Loucy (cell line): ENCODE results near the gene KLHL3.

ENCODE experiments used
- H2AFZ ChIP-seq: fragments of 200-600 bp; sonication (generic); 2 replicates; pipeline ENCODE4 v1.6.0; 2016; ENCODE audit warnings: antibody characterized with exemption, mild to moderate bottlenecking, low read length, moderate library complexity
- H3F3A ChIP-seq: fragments of 200-600 bp; 2 replicates; pipeline ENCODE4 v1.6.0; 2016; ENCODE audit warnings: antibody characterized with exemption, low read depth, mild to moderate bottlenecking
- H3K27me3 ChIP-seq: fragments of 200-600 bp; sonication (generic); 2 replicates; pipeline ENCODE4 v1.6.1; 2014; ENCODE audit warnings: low read length, mild to moderate bottlenecking; ENCODE audit not compliant: insufficient read depth, poor library complexity, severe bottlenecking
- H3K36me3 ChIP-seq: fragments of 200-600 bp; sonication (generic); 2 replicates; pipeline ENCODE4 v1.6.1; 2016; ENCODE audit warnings: low read length; ENCODE audit not compliant: insufficient read depth
- H3K4me1 ChIP-seq: fragments of 200-600 bp; sonication (generic); 2 replicates; pipeline ENCODE4 v1.5.1; 2014; ENCODE audit warnings: low read length, mild to moderate bottlenecking; ENCODE audit not compliant: insufficient read depth, poor library complexity, severe bottlenecking
- H3K4me2 ChIP-seq: fragments of 200-600 bp; sonication (generic); 2 replicates; pipeline ENCODE4 v1.6.0; 2014; ENCODE audit warnings: antibody characterized with exemption, low read length, low read depth, mild to moderate bottlenecking; ENCODE audit not compliant: poor library complexity, severe bottlenecking
- H3K4me3 ChIP-seq: fragments of 200-600 bp; sonication (generic); 2 replicates; pipeline ENCODE4 v1.5.1; 2014; ENCODE audit warnings: low read length, mild to moderate bottlenecking, mixed read lengths; ENCODE audit not compliant: poor library complexity, severe bottlenecking
- H3K79me2 ChIP-seq: fragments of 200-600 bp; sonication (generic); 2 replicates; pipeline ENCODE4 v1.6.1; 2014; ENCODE audit warnings: low read length; ENCODE audit not compliant: insufficient read depth
- H3K9ac ChIP-seq: fragments of 200-600 bp; sonication (generic); 2 replicates; pipeline ENCODE4 v1.6.0; 2014; ENCODE audit warnings: mild to moderate bottlenecking, low read depth, low read length, moderate library complexity; ENCODE audit not compliant: poor library complexity, severe bottlenecking
- H3K9me2 ChIP-seq: fragments of 200-600 bp; sonication (generic); replicated peaks from 2 replicates; pipeline ENCODE4 v1.6.1; 2016; ENCODE audit warnings: low read depth, low read length, mixed read lengths
- H3K9me3 ChIP-seq: fragments of 200-600 bp; sonication (generic); 2 replicates; pipeline ENCODE4 v1.6.1; 2014; ENCODE audit warnings: mild to moderate bottlenecking, antibody characterized with exemption, low read length, low read depth; ENCODE audit not compliant: insufficient read depth
- H4K20me1 ChIP-seq: fragments of 200-600 bp; sonication (generic); 2 replicates; pipeline ENCODE4 v1.6.0; 2014; ENCODE audit warnings: antibody characterized with exemption, low read length, mild to moderate bottlenecking; ENCODE audit not compliant: insufficient read depth, poor library complexity, severe bottlenecking
- CTCF ChIP-seq: fragments of 200-600 bp; sonication (generic); conservative IDR thresholded peaks from 2 replicates; pipeline ENCODE4 v1.5.1; 2014; ENCODE audit warnings: mild to moderate bottlenecking, antibody characterized with exemption, low read length
- EZH2phosphoT487 ChIP-seq: fragments of 200-600 bp; IDR thresholded peaks from 2 replicates; pipeline ENCODE4 v1.6.1; 2018; ENCODE audit warnings: antibody characterized with exemption, mild to moderate bottlenecking, moderate library complexity, borderline replicate concordance

The KLHL3 gene

DNA sequence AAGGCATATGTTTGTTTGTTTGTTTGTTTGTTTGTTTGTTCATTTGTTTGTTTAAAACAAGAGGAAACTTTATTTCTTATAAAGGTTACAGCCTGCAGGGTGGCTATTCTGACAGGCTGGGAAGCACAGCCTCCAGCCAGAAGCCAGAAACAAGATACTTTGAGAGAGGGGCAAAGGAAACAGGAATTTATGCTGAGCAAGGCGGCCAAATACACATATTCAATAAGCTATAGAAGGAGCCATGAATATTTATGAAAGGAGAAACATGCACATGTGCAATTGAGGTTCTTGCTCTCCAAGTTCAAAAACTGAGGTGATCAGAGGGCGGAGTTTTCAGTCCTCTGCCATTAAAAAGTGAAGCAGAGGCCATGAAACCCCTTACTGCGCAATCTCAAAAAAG lies 19.6 kb downstream of the KLHL3 start:
- Histone ChIP-seq H3K9me2 (no peaks in the 10 kb centered on the region), H3K9ac (no peak overlapping the region), H3K4me1 (peaks cover 11% of the 10 kb centered on the region), H3K9me3 (peaks cover 4% of the 10 kb centered on the region; the same call in 1 of the 2 replicates), H3K4me2 (no peak overlapping the region), H3K79me2 (no peaks in the 10 kb centered on the region), H3K27me3 (no peaks in the 10 kb centered on the region), H3F3A (no peaks in the 10 kb centered on the region), H3K4me3 (no peak overlapping the region), H4K20me1 (no peaks in the 10 kb centered on the region), H3K36me3 (peaks cover 25% of the 10 kb centered on the region; the same call in 1 of the 2 replicates), H2AFZ (no peak overlapping the region)
- TF ChIP-seq EZH2phosphoT487 (no peak), CTCF (no peak)

DNA sequence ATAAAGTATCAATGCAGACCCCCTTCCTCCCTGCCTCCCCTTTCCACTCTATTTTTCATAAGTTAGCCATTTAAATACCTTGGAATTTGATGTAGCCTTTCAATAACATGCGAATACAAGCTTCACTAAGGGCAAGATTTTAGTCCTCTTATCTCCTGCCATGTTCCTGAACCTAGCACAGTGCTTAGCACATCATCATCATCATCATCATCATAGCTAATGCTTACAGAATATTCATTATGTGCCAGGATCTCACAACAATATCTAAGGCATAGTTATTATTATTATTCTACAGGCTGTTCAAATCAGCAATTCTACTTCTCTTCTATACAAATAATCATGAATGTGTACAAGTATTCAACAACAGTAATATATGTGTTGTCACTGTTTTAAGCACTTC lies 20.4 kb downstream of the KLHL3 start:
- H3K79me2 ChIP-seq, result no peaks in the 10 kb centered on the region

DNA sequence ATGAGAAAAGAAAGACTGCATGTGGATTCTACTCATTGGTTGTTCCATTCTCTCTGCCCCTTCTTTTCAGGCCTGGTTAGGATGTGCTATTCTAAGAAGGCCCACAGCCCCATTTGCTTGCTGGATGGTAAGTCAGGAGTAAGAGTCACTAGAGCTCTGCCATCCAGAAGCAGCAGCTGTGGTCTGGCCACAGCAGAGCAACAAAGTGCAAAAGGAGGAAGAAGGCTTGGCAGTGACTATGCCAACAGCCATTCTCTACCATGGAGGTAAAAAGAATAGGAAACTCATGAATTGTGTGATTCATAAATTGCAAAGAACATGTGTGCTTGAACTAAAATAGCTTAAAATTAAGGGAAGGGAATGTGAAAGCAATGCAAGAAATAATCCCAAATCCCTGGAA lies 20.9 kb downstream of the KLHL3 start:
- peaks cover 3% of the 10 kb centered on the region for H3K4me1 ChIP-seq
- no peaks in the 10 kb centered on the region for H3K27me3 ChIP-seq
- H3K9ac ChIP-seq, result no peak overlapping the region
- no peaks in the 10 kb centered on the region for H4K20me1 ChIP-seq
- H3K9me3 ChIP-seq, result peaks cover 4% of the 10 kb centered on the region; the same call in 1 of the 2 replicates
- H3K36me3 ChIP-seq, result peaks cover 26% of the 10 kb centered on the region; the same call in 1 of the 2 replicates
- H2AFZ ChIP-seq, result no peak overlapping the region
- TF ChIP-seq EZH2phosphoT487 (no peak), CTCF (no peak)
- no peak overlapping the region for H3K4me2 ChIP-seq
- no peak overlapping the region for H3K4me3 ChIP-seq
- H3F3A ChIP-seq, result no peaks in the 10 kb centered on the region
- no peaks in the 10 kb centered on the region for H3K9me2 ChIP-seq
- H3K79me2 ChIP-seq, result no peaks in the 10 kb centered on the region

More for the DNA sequence above, 20.4 kb downstream of the KLHL3 start:
- Histone ChIP-seq H3K9ac (no peak overlapping the region), H3K36me3 (peaks cover 25% of the 10 kb centered on the region; the same call in 1 of the 2 replicates), H2AFZ (no peak overlapping the region), H3K27me3 (no peaks in the 10 kb centered on the region), H3K9me2 (no peaks in the 10 kb centered on the region), H3F3A (no peaks in the 10 kb centered on the region), H3K4me1 (peaks cover 5% of the 10 kb centered on the region), H3K4me2 (no peak overlapping the region), H3K4me3 (no peak overlapping the region), H3K9me3 (peaks cover 4% of the 10 kb centered on the region; the same call in 1 of the 2 replicates), H4K20me1 (no peaks in the 10 kb centered on the region)
- TF ChIP-seq EZH2phosphoT487 (no peak), CTCF (no peak)
